OCI-LY3 (cell line): Measurements from ENCODE around the gene ST7.

Experiments used
- EZH2phosphoT487 ChIP-seq: fragments of 200-600 bp; shearing (Covaris generic); IDR thresholded peaks from 2 replicates; pipeline ENCODE4 v1.6.1; 2018; ENCODE audit warnings: antibody characterized with exemption, mixed run types, low read depth
- TF ChIP-seq, protein P1 (sequence below): fragments of 200-600, 300-600 bp; sonication (generic); IDR thresholded peaks from 2 replicates; pipeline ENCODE4 v1.5.1; 2014; ENCODE audit warnings: antibody characterized with exemption, low read length, low read depth

DNA sequence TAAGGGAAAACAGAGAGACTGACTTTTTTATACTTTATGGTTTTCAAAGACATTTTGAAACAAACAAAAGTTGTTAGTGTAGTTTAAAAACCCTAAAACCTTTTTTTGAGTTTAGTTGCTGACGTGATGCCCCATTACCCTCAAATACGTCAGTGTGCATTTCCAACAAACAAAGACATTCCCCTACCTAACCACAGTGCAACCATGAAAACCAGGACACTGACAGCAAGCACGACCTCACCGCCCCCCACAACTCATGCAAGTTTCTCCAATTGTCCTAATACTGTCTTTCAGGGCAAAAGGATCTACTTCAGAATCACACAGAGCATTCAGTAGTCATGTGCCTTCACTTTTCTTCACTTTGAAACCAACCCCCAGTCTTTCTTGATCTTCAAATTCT lies 294.5 kb downstream of the ST7 start:
- TF ChIP-seq, protein P1, sequence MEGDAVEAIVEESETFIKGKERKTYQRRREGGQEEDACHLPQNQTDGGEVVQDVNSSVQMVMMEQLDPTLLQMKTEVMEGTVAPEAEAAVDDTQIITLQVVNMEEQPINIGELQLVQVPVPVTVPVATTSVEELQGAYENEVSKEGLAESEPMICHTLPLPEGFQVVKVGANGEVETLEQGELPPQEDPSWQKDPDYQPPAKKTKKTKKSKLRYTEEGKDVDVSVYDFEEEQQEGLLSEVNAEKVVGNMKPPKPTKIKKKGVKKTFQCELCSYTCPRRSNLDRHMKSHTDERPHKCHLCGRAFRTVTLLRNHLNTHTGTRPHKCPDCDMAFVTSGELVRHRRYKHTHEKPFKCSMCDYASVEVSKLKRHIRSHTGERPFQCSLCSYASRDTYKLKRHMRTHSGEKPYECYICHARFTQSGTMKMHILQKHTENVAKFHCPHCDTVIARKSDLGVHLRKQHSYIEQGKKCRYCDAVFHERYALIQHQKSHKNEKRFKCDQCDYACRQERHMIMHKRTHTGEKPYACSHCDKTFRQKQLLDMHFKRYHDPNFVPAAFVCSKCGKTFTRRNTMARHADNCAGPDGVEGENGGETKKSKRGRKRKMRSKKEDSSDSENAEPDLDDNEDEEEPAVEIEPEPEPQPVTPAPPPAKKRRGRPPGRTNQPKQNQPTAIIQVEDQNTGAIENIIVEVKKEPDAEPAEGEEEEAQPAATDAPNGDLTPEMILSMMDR: no peak
- TF ChIP-seq EZH2phosphoT487: no peak
